Activated naive CD4-positive, alpha-beta T cell treated with anti-CD3 and anti-CD28 coated beads, Interleukin-2, amount 50 U/mL, for 72 hours (primary cell): ENCODE data around the gene ACOXL. TPM values are rescaled to one million over a fixed set of nuclear protein-coding genes. Genes with fewer than 3 reads are reported as not detected.
"Not testable (repeated sequence)": the region's sequence is repeated elsewhere in the genome, so short reads cannot be mapped to it uniquely, and the experiment has no call there.

Source experiments
- ATAC-seq, 2 donors: fragments of 150-1000 bp; cut with Tn5 transposase; 2 replicates each; pipeline ENCODE4 v1.10.0; 2021; ENCODE audit warnings: mild to moderate bottlenecking in 2 of 2, moderate library complexity in 2 of 2
- DNase-seq, 2 donors: peaks; one replicate each; pipeline ENCODE4 v3.0.0; 2021 to 2022; ENCODE audit warnings: low spot score in 2 of 2
- H3K27ac Mint-ChIP-seq, 2 donors: one replicate each; pipeline ENCODE4 v1.8.0; 2022; ENCODE audit warnings: mild to moderate bottlenecking in 2 of 2, mixed read lengths in 2 of 2
- H3K36me3 Mint-ChIP-seq, 2 donors: one replicate each; pipeline ENCODE4 v1.8.0; 2022; ENCODE audit warnings: mixed read lengths in 2 of 2
- H3K9me3 Mint-ChIP-seq, 2 donors: one replicate each; pipeline ENCODE4 v1.8.0; 2022; ENCODE audit warnings: mixed read lengths in 2 of 2
- total RNA-seq, 2 donors: library from RNA; stranded (reverse); gene quantifications; one replicate each; pipeline ENCODE4 v1.2.3, GENCODE V29; 2022

The ACOXL gene
- total RNA-seq, 2 donors from 2014 or later = 0.16 TPM; not detected in 1

GRCh38 chr2:111053266-111053665 is 320.9 kb downstream of the ACOXL start:
- DNase-seq (no peak), ATAC-seq (no peak)
- Mint-ChIP-seq H3K36me3 (peaks cover 0 to 4% of the 10 kb centered on the region in 2 donors), H3K27ac (no peak overlapping the region), H3K9me3 (no peaks in the 10 kb centered on the region)

- H3K9me3 Mint-ChIP-seq = no peaks in the 10 kb centered on the region
Measured at GRCh38 chr2:111053825-111054515, 321.6 kb downstream of the ACOXL start.

DNA sequence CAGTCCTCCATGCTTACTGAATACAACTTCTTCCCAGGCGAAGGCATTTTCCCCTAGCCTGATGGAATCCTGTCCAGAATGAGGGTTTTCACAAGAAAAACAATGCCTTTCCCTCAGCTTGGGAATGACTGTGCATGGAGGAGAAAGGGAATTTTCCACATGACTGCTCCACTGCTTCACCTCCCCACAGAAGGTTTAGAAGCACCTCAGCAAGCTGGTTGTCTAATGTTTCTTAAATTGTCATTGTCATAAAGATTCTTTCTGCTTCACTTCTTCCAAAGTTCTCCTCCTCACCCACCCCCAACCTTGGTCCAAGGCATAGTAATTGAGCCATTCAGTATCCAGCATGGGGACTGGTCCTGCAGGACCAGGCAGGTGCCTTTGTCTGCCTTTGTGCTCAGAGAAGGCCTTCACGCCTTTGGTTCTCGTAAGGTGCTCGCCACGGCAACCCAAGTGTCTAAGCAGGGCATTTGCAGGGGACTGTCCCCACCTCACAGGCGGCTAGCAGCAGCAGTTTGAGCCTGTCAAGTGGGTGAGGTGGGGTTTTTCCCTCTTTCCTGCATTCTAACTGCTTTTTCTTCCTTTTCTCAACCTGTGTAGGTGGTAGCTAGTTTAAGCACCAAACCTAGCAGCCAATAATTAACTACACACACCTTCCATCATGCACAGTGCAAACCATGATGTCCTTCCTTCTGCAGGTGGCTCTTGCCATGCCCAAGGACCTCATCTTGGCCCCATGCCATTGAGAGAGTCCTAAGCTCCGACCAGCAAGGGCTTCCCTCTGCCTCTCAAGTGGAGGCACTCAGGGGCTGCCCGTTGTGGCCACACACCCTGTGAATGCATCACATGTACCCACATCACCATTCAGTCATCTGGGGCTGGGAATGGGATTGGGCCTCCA is 322.7 kb downstream of the ACOXL start:
- Mint-ChIP-seq H3K9me3 (peaks cover 0 to 2% of the 10 kb centered on the region in 2 donors), H3K36me3 (peaks cover 1 to 7% of the 10 kb centered on the region in 2 donors), H3K27ac (no peak overlapping the region)
- DNase-seq = peak; percentile 46 to 71
- peak; percentile 82 to 96 for ATAC-seq

More at GRCh38 chr2:111053825-111054515, 321.6 kb downstream of the ACOXL start:
- ATAC-seq (no peak), DNase-seq (no peak)
- Mint-ChIP-seq H3K36me3 (peaks cover 0 to 4% of the 10 kb centered on the region in 2 donors), H3K27ac (no peak overlapping the region)

GRCh38 chr2:111055735-111056134 is 323.4 kb downstream of the ACOXL start:
- DNase-seq = no peak
- Mint-ChIP-seq H3K27ac (no peak overlapping the region), H3K36me3 (peaks cover 8 to 14% of the 10 kb centered on the region in 2 donors), H3K9me3 (peaks cover 3 to 9% of the 10 kb centered on the region in 2 donors)
- ATAC-seq = no peak

DNA sequence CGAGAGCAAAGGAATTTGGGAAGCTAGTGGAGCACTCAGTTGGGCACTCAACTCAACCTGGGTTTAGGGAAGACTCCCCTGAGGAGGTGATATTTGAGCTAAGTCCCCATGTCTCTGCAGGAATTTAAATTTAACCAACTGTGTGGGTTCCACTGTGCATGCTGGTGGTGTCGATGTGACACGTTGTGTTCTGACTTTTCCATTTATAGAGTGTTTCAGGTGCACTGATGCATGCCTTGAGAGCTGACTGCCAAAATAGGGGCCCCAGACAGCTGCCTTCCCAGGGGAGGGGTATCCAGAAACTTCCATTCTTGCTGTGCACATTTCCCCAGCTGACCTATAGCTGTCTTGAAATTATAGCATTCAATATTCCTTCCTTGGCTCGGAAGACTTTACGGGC is 324.7 kb downstream of the ACOXL start:
- ATAC-seq (no peak), DNase-seq (no peak)
- Mint-ChIP-seq H3K9me3 (peaks cover 9 to 11% of the 10 kb centered on the region in 2 donors), H3K36me3 (peaks cover 12 to 24% of the 10 kb centered on the region in 2 donors), H3K27ac (no peak overlapping the region)

- Mint-ChIP-seq H3K27ac (no peak overlapping the region), H3K9me3 (peaks cover 9 to 11% of the 10 kb centered on the region in 2 donors), H3K36me3 (peaks cover 12 to 24% of the 10 kb centered on the region in 2 donors)
- no peak for DNase-seq
- no peak for ATAC-seq
Measured at GRCh38 chr2:111057721-111058120, 325.3 kb downstream of the ACOXL start.

- H3K9me3 Mint-ChIP-seq = peaks cover 9 to 11% of the 10 kb centered on the region in 2 donors
- H3K27ac Mint-ChIP-seq = no peak overlapping the region
- DNase-seq (no peak), ATAC-seq (no peak)
- H3K36me3 Mint-ChIP-seq = peaks cover 12 to 24% of the 10 kb centered on the region in 2 donors
Measured at GRCh38 chr2:111058264-111058663, 325.9 kb downstream of the ACOXL start.

DNA sequence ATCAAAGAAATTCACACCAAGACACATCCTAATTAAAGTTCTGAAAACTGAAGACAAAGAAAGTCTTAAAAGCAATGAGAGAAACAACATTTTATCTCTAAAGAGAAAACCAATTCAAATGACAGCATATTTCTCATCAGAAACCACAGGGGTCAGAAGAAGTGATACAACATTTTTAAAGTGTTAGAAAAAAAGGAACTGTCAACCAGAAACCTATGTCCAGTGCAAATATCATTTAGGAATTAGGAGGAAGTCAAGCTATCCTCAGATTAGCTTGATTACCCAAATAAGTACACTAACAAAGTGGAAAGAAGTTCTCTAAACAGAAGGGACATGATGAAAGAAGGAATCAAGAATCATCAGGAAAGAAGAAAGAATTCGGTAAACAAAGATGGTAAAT is 328.8 kb downstream of the ACOXL start:
- ATAC-seq (no peak), DNase-seq (no peak)
- no peak overlapping the region for H3K27ac Mint-ChIP-seq

DNA sequence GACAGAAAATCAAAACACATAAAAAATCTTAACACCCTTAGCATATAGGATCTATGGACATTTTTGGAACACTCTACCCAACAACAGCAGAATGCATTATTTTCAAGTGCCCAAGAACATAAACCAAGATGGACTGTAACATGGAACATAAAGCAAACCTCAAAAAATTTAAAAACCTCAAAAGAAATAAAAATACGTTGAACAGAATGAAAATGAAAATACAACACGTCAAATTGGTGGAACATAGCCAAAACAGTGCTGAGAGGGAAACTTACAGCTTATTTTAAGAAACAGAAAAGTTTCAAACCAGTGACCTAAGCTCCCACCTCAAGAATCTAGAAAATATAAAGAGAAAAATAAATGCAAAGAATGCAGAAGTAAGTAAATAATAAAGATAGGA is 330.0 kb downstream of the ACOXL start:
- no peak for DNase-seq
- no peak overlapping the region for H3K27ac Mint-ChIP-seq
- no peak for ATAC-seq
- H3K36me3 Mint-ChIP-seq = peaks cover 12 to 29% of the 10 kb centered on the region in 2 donors
- peaks cover 13 to 15% of the 10 kb centered on the region in 2 donors for H3K9me3 Mint-ChIP-seq

More for the DNA sequence above, 328.8 kb downstream of the ACOXL start:
- peaks cover 13 to 15% of the 10 kb centered on the region in 2 donors for H3K9me3 Mint-ChIP-seq
- H3K36me3 Mint-ChIP-seq = peaks cover 12 to 29% of the 10 kb centered on the region in 2 donors

GRCh38 chr2:111066062-111066593 is 333.8 kb downstream of the ACOXL start:
- H3K36me3 Mint-ChIP-seq = peaks cover under 1 to 12% of the 10 kb centered on the region in 2 donors
- no peak for DNase-seq
- H3K27ac Mint-ChIP-seq = no peak overlapping the region
- no peak for ATAC-seq
- peaks cover 4 to 7% of the 10 kb centered on the region in 2 donors for H3K9me3 Mint-ChIP-seq

DNA sequence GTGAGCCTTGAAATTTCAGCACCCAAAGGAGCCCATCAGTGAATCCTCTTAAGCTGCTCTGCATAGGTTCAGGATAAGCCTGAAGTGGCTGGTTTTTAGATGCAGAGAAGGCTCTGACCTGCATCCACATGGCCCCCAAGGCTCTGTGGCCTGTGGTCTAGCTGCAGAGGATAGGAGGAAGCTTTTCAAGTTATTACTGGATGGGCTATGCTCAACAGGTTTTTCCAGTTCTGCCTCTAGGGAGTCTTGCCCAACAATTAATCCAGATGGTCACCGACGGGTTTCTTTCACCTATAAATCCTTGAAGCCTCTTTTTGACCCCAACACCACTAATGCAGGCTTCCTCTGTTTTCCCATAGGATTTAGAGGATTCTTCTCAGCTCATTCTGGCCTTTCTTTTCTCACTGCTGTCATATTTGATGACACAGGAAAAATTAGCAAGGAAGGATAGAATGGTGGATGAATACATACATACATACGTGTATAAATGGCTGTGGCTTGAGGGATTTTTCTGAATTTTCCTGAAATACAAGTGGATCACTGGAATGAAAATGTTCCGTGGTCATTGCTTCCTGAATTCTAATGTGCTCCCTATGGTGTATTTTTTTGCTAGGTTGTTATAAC is 336.2 kb downstream of the ACOXL start:
- ATAC-seq (no peak), DNase-seq (no peak)
- Mint-ChIP-seq H3K9me3 (peaks cover 3 to 4% of the 10 kb centered on the region in 2 donors), H3K27ac (no peak overlapping the region), H3K36me3 (peaks cover 1 to 4% of the 10 kb centered on the region in 2 donors)

- Mint-ChIP-seq H3K9me3 (peaks cover 0 to 3% of the 10 kb centered on the region in 2 donors), H3K36me3 (peaks cover 0 to 13% of the 10 kb centered on the region in 2 donors)
Measured at GRCh38 chr2:111069722-111070121, 337.3 kb downstream of the ACOXL start.

GRCh38 chr2:111071600-111072171 is 339.3 kb downstream of the ACOXL start:
- H3K9me3 Mint-ChIP-seq = peaks cover 0 to 22% of the 10 kb centered on the region in 2 donors
- ATAC-seq (no peak), DNase-seq (no peak)
- H3K36me3 Mint-ChIP-seq = peaks cover 0 to 19% of the 10 kb centered on the region in 2 donors
- H3K27ac Mint-ChIP-seq = no peak overlapping the region

More at GRCh38 chr2:111069722-111070121, 337.3 kb downstream of the ACOXL start:
- DNase-seq = no peak
- ATAC-seq = no peak
- no peak overlapping the region for H3K27ac Mint-ChIP-seq

DNA sequence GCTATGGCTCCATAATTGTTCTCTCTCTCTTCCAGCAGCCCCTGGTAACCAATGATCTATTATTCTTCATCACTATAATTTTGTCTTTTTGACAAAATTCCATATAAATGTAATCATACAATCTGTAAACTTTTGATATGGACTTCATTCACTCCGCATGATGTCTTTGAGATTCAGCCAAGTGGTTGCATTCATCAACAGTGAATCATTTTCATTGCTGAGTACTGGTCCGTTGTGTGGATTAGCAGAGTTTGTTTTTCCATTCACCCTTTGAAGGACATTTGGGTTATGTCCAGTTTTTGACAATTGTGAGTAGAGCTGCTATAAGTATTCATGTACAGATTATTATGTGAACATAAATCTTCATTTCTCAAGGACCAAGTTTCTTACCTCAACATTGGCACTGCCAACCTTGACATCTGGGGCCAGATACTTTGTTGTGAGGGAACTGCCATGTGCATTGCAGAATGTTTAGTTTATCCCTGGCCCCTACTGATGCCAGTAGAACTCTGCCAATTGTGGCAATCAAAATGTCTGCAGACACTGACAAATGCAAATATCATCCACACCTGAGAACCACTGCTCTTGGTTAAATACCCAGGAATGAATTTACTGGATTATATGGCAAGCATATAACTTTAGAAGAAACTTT is 340.0 kb downstream of the ACOXL start:
- Mint-ChIP-seq H3K36me3 (peaks cover 0 to 19% of the 10 kb centered on the region in 2 donors), H3K9me3 (peaks cover 0 to 25% of the 10 kb centered on the region in 2 donors), H3K27ac (no peak overlapping the region)
- no peak for ATAC-seq
- DNase-seq = no peak

DNA sequence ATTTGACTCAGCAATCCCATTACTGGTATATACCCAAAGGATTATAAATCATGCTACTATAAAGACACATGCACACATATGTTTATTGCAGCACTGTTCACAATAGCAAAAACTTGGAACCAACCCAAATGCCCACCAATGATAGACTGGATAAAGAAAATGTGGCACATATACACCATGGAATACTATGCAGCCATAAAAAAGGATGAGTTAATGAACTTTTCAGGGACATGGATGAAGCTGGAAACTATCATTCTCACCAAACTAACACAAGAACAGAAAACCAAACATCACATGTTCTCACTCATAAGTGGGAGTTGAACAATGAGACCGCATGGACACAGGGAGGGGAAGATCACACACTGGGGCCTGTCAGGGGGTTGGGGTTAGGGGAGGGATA is 350.3 kb downstream of the ACOXL start:
- not testable (repeated sequence) for ATAC-seq, H3K27ac Mint-ChIP-seq, H3K9me3 Mint-ChIP-seq, H3K36me3 Mint-ChIP-seq, DNase-seq

DNA sequence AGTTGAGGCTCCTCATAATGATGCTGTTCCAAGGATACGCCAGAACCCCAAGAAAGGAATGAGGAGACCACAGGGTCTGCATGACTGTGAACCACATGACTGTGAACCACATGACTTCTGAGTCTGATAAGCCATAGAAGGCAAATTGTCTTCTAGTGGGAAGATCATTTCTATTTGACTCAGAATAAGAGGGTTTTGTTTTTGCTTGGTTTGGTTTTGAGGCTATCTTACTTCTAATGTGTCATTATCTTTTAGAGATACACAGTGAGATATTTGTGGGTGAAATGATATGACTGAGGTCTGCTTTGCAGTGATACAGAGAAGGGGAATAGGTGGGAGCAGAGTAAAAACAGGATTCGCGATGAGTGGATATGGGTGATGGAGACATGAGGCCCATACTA is 359.4 kb downstream of the ACOXL start:
- Mint-ChIP-seq H3K36me3 (no peaks in the 10 kb centered on the region), H3K9me3 (no peaks in the 10 kb centered on the region), H3K27ac (no peak overlapping the region)
- DNase-seq (no peak), ATAC-seq (peak; percentile 97 to 98)
